Measurements from ENCODE around the gene NPFFR1.

Gene NPFFR1

GRCh38 chr10:70324339-70324861, 40.6 kb upstream of the NPFFR1 start:
- H3K36me3 ChIP-seq (ENCODE audit: control insufficient read depth, insufficient read depth, low read length): no peaks in the 10 kb centered on the region
- no peaks in the 10 kb centered on the region for H3K27me3 ChIP-seq (ENCODE audit: control insufficient read depth, insufficient read depth, low read length)
- H3K4me2 ChIP-seq (ENCODE audit: low read length): no peak overlapping the region
- no peak overlapping the region for H2AFZ ChIP-seq
- no peak overlapping the region for H3K4me3 ChIP-seq (ENCODE audit: low read depth, low read length)
- H3K27ac ChIP-seq: no peak overlapping the region
- H3K9me3 ChIP-seq (ENCODE audit: control insufficient read depth, low read length): no peaks in the 10 kb centered on the region
- TF ChIP-seq, protein P1, sequence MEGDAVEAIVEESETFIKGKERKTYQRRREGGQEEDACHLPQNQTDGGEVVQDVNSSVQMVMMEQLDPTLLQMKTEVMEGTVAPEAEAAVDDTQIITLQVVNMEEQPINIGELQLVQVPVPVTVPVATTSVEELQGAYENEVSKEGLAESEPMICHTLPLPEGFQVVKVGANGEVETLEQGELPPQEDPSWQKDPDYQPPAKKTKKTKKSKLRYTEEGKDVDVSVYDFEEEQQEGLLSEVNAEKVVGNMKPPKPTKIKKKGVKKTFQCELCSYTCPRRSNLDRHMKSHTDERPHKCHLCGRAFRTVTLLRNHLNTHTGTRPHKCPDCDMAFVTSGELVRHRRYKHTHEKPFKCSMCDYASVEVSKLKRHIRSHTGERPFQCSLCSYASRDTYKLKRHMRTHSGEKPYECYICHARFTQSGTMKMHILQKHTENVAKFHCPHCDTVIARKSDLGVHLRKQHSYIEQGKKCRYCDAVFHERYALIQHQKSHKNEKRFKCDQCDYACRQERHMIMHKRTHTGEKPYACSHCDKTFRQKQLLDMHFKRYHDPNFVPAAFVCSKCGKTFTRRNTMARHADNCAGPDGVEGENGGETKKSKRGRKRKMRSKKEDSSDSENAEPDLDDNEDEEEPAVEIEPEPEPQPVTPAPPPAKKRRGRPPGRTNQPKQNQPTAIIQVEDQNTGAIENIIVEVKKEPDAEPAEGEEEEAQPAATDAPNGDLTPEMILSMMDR (IDR thresholded peaks at IDR 0.05): no peak
- H3K79me2 ChIP-seq: no peaks in the 10 kb centered on the region
- no peaks in the 10 kb centered on the region for H3K4me1 ChIP-seq
- no peak overlapping the region for H3K9ac ChIP-seq

- Histone ChIP-seq H3K9me3 (ENCODE audit: control insufficient read depth, low read length) (no peaks in the 10 kb centered on the region), H2AFZ (no peak overlapping the region), H3K9ac (no peak overlapping the region), H3K79me2 (no peaks in the 10 kb centered on the region), H3K4me1 (no peaks in the 10 kb centered on the region), H3K4me2 (ENCODE audit: low read length) (no peak overlapping the region), H3K36me3 (ENCODE audit: control insufficient read depth, insufficient read depth, low read length) (no peaks in the 10 kb centered on the region), H3K4me3 (ENCODE audit: low read depth, low read length) (no peak overlapping the region), H3K27me3 (ENCODE audit: control insufficient read depth, insufficient read depth, low read length) (no peaks in the 10 kb centered on the region), H3K27ac (no peak overlapping the region)
- TF ChIP-seq, protein P1 (IDR thresholded peaks at IDR 0.05): no peak
Observed at GRCh38 chr10:70323697-70324338, 40.0 kb upstream of the NPFFR1 start.

DNA sequence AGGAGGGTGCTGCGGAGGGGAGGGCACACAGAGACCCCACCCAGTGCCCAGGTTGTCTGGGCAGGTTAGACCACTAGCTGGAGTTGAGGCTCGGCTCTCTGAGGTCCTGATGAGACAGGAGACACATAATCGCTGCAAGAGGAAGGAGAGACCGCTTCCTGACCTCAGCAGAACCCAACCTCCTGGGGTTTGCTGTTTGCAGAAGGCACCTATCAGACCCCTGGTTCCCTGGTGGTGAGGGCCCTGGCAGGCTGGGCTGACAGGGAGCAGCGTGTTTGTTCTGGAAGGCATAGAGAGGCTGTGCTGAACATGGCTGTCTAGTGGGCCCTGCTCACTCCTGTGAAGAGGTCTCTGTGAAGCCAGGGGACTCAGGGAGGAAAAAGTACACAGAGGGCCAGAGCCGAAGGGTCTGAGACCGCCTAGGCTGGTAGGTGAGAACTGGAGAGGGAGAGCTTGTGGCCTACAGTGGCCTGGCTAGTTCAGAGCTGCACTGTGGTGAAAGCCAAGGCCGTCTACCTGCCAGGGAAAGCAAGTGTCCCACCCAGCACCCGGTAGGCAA, 39.4 kb upstream of the NPFFR1 start:
- TF ChIP-seq, protein P1 (IDR thresholded peaks at IDR 0.05): no peak
- Histone ChIP-seq H3K4me2 (ENCODE audit: low read length) (no peak overlapping the region), H3K36me3 (ENCODE audit: control insufficient read depth, insufficient read depth, low read length) (no peaks in the 10 kb centered on the region), H2AFZ (no peak overlapping the region), H3K9me3 (ENCODE audit: control insufficient read depth, low read length) (no peaks in the 10 kb centered on the region), H3K4me1 (no peaks in the 10 kb centered on the region), H3K9ac (no peak overlapping the region), H3K4me3 (ENCODE audit: low read depth, low read length) (no peak overlapping the region), H3K27me3 (ENCODE audit: control insufficient read depth, insufficient read depth, low read length) (no peaks in the 10 kb centered on the region), H3K27ac (no peak overlapping the region), H3K79me2 (no peaks in the 10 kb centered on the region)

DNA sequence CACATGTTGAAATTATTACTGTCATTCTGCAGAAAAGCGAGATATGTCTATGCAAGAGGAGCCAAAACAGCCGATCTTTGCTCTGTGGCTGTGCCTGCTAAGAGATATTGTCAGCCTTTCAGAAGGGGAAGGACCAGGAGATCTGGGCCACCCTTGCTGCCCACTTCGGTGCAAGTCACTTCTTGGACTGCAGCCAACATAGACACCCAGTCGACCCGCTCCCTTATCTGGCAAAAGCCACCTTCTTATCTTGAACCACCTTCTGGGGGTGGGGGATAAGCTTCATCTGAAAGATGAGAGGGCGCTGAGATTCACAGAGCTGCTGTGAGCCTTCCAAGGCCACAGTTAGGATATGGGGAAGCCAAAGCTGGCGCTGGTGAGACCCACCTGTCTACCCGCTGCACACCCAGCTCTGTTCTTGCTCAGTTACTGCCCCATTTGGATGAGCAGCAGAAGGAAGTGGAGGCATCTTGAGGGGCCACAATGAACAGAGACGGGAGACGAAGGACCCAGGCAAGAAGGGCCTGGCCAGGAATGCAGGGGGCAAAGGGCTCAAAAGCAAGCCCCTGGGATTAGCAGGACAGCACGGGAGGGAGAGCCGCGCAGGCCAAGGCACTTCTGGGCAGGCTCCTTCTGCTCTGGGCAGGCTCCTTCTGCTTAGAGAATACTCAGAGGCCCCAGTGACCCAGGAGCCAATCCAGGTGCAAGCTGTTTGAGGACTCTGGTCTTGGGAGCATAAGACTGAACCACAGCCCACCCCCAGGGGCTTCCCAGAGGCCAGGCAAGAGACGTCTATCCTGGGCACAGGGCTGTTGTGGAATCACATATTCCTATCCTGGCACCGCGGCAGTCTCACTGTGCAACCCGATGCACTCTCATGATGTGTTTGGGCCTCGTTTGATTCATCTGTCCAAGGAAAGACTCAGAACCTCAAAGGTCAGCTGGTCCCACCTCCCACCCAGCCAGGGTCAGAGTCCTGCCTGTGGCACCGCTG, 38.4 kb upstream of the NPFFR1 start:
- Histone ChIP-seq H3K36me3 (ENCODE audit: control insufficient read depth, insufficient read depth, low read length) (no peaks in the 10 kb centered on the region), H3K27ac (no peak overlapping the region), H3K9ac (no peak overlapping the region)

More for the DNA sequence above, 38.4 kb upstream of the NPFFR1 start:
- Histone ChIP-seq H3K9me3 (ENCODE audit: control insufficient read depth, low read length) (no peaks in the 10 kb centered on the region), H3K27me3 (ENCODE audit: control insufficient read depth, insufficient read depth, low read length) (no peaks in the 10 kb centered on the region), H3K4me3 (ENCODE audit: low read depth, low read length) (no peak overlapping the region), H3K4me2 (ENCODE audit: low read length) (no peak overlapping the region), H3K4me1 (no peaks in the 10 kb centered on the region), H2AFZ (no peak overlapping the region), H3K79me2 (no peaks in the 10 kb centered on the region)
- TF ChIP-seq, protein P1 (IDR thresholded peaks at IDR 0.05): no peak
